NT2/D1 (cell line): ENCODE measurements around the gene HNRNPC.

Experiments used
- SUZ12 ChIP-seq: IDR thresholded peaks from 2 replicates; pipeline ENCODE4 v1.6.1; 2011; ENCODE audit not compliant: insufficient read length, insufficient read depth; ENCODE audit errors: extremely low read depth
- YY1 ChIP-seq: IDR thresholded peaks from 2 replicates; pipeline ENCODE4 v1.6.1; 2011; ENCODE audit not compliant: insufficient read length, insufficient read depth
- ZNF274 ChIP-seq: IDR thresholded peaks from 2 replicates; pipeline ENCODE4 v1.6.1; 2011; ENCODE audit warnings: mild to moderate bottlenecking, low read depth, low read length

GRCh38 chr14:21208554-21208953 lies 60.7 kb downstream of the HNRNPC start:
- no peak for TF ChIP-seq ZNF274
- no peak for TF ChIP-seq YY1
- TF ChIP-seq SUZ12: no peak
